ENCODE results near the gene RAB4A. TPM values are rescaled to one million over a fixed set of nuclear protein-coding genes. Genes with fewer than 3 reads are reported as not detected.

The RAB4A gene
- total RNA-seq, 1 donor from 2014 or later, result 47.1 TPM

DNA sequence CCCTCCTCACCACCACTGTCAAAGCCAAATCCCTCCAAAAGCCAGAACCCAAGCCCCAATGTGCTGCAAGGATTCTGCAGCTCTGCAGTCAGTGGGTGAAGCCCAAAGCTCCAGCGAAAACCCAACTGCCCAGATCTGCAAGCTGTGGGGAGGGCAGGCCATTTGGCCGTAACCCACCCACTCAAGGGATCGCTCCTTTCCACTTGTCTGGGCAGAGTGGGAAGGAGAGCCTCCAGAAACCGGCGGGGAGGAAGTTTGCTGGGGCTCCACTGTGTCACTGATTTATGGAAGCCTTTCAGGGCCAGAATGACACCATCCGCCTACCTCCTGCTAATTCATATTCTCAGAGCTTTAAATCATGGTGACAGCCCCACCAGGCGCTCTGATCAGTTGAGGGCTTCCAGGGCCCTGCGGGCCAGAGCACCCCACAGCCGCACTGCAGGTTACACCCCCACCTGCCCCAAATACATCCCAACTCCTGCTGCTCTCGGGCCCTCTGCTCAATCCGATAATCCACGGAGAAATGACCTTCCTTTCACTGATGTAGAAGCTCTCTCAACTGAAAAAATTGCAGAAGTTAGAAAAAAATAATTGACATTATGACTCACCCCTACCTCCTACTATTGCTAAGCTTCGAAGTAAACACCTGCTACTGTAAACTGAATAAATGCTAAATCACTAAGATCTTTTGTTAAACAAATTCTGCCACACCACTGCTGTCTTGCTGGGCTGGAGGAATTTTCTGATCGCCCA lies 40.6 kb upstream of the RAB4A start:
- ATAC-seq (peak; percentile 18), DNase-seq (no peak)

DNA sequence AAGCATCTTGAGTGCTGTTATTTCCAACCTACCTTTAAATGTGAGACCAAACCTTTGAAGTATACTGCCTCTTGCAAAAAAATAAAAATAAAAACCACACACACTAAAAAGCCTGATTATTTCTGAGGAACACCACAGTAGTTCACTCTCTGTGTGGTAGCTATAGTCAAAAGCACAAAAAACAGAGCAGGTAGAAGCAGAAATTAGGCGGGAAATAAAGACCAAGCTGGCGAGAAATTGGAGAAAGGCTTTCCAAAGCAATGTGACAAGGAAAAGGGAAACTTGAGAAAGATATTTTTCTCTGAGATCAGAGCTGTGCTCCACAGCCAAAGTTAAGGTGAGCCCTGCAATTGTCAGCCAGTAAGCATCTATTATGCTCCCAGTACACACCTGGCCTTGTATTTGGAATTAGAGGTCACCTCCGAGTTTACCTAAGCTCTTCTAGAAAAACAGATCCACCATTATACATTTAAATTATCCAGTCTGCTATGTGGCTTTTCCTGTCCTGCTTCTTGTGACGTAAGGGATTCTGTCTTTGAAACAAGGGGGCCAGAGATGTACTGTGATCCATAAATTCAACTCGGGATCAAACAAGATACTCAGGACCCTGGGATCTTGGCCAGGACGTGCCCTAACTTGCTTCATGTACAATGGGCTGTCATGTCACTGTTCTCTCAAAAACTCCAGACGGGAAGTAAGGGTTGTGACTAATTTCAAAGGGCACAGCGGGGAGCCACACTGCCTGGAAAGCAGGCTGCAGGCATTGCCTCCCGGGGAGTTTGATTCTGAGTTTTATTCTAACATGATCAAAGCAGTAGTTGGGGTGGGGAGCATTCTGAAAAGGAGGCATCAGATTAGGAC lies 39.8 kb upstream of the RAB4A start:
- no peaks in the 10 kb centered on the region for H3K27me3 ChIP-seq
- H3K4me3 ChIP-seq, result no peak overlapping the region
- no peak overlapping the region for H3K27ac ChIP-seq
- intact Hi-C loops (cut with DNase I), result loop anchor here (10.0 kb wide), 1 partner anchor 566 kb away; no protein-coding TSS in a partner anchor
- H3K36me3 ChIP-seq, result no peaks in the 10 kb centered on the region
- DNase-seq (no peak), ATAC-seq (no peak)
- peaks cover 25% of the 10 kb centered on the region for H3K4me1 ChIP-seq
- H3K9me3 ChIP-seq, result no peaks in the 10 kb centered on the region
- TF ChIP-seq CTCF (IDR thresholded peaks at IDR 0.05), result no peak

More for the DNA sequence above, 40.6 kb upstream of the RAB4A start:
- Histone ChIP-seq H3K9me3 (no peaks in the 10 kb centered on the region), H3K4me1 (peaks cover 25% of the 10 kb centered on the region), H3K27me3 (no peaks in the 10 kb centered on the region), H3K27ac (peak overlapping the region; percentile 48), H3K4me3 (no peak overlapping the region), H3K36me3 (no peaks in the 10 kb centered on the region)
- intact Hi-C loops (cut with DNase I), result loop anchor here (10.0 kb wide), 1 partner anchor 566 kb away; no protein-coding TSS in a partner anchor
- TF ChIP-seq CTCF (IDR thresholded peaks at IDR 0.05), result no peak

GRCh38 chr1:229231754-229232119 lies 39.2 kb upstream of the RAB4A start:
- TF ChIP-seq CTCF (IDR thresholded peaks at IDR 0.05), result no peak
- H3K36me3 ChIP-seq, result no peaks in the 10 kb centered on the region
- no peak overlapping the region for H3K4me3 ChIP-seq
- H3K27ac ChIP-seq, result no peak overlapping the region
- intact Hi-C loops (cut with DNase I), result loop anchor here (10.0 kb wide), 1 partner anchor 567 kb away; no protein-coding TSS in a partner anchor
- DNase-seq (no peak), ATAC-seq (no peak)
- H3K27me3 ChIP-seq, result no peaks in the 10 kb centered on the region
- no peaks in the 10 kb centered on the region for H3K9me3 ChIP-seq
- H3K4me1 ChIP-seq, result peaks cover 25% of the 10 kb centered on the region

- Histone ChIP-seq H3K36me3 (no peaks in the 10 kb centered on the region), H3K9me3 (no peaks in the 10 kb centered on the region), H3K27me3 (no peaks in the 10 kb centered on the region), H3K4me3 (no peak overlapping the region), H3K27ac (no peak overlapping the region), H3K4me1 (peaks cover 13% of the 10 kb centered on the region)
- ATAC-seq (no peak), DNase-seq (no peak)
- no peak for TF ChIP-seq CTCF (IDR thresholded peaks at IDR 0.05)
- intact Hi-C loops (cut with DNase I), result loop anchor here (10.0 kb wide), 1 partner anchor 570 kb away; no protein-coding TSS in a partner anchor
These were observed 35.9 kb upstream of the RAB4A start for GRCh38 chr1:229234870-229235472.

DNA sequence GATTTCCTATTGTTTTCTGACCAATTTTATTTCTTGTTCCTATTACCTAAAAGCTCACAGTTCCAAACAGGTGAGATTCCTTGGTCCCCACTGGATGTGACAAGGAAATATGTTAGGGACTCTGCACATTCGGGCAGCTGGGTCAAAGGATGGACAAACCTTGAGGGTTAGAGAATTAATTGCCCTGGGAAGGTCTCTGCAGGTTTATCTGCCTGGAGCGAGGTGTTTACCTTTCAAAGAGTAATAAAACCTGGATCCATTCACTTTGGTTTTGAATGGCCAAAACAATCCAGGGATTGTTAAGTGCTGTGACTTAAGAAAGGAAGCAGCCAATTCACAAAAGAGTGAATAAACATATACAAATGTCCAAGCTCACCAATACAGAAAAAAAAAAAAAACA lies 33.6 kb upstream of the RAB4A start:
- H3K4me3 ChIP-seq, result no peak overlapping the region
- no peak overlapping the region for H3K27ac ChIP-seq
- intact Hi-C loops (cut with DNase I), result loop anchor here (10.0 kb wide), 1 partner anchor 573 kb away; no protein-coding TSS in a partner anchor
- DNase-seq (no peak), ATAC-seq (no peak)
- TF ChIP-seq CTCF (IDR thresholded peaks at IDR 0.05), result no peak
- H3K4me1 ChIP-seq, result no peaks in the 10 kb centered on the region
- no peaks in the 10 kb centered on the region for H3K9me3 ChIP-seq
- no peaks in the 10 kb centered on the region for H3K36me3 ChIP-seq
- H3K27me3 ChIP-seq, result no peaks in the 10 kb centered on the region

Measured in upper lobe of right lung (tissue), 1 donor.